HEK293 (cell line): Measurements from ENCODE around the gene ADPGK.

ENCODE experiments used
- ATF2 ChIP-seq: fragments of 450-650 bp; formaldehyde crosslinking; IDR thresholded peaks from 2 replicates; pipeline ENCODE4 v1.5.1; 2016; ENCODE audit warnings: missing biosample characterization, missing genetic modification characterization, low read depth
- CTCF ChIP-seq: fragments of 450-650 bp; formaldehyde crosslinking; IDR thresholded peaks from 2 replicates; pipeline ENCODE4 v1.5.1; 2016; ENCODE audit warnings: missing biosample characterization, missing genetic modification characterization
- HOXA7 ChIP-seq: sonication (generic); formaldehyde crosslinking; IDR thresholded peaks from 2 replicates; pipeline ENCODE4 v1.8.1; 2022; ENCODE audit warnings: missing genetic modification reagents, borderline replicate concordance
- RBAK ChIP-seq: fragments of 450-650 bp; formaldehyde crosslinking; IDR thresholded peaks from 2 replicates; pipeline ENCODE4 v1.5.1; 2016; ENCODE audit warnings: missing biosample characterization, missing genetic modification characterization
- REST ChIP-seq: fragments of 450-650 bp; formaldehyde crosslinking; IDR thresholded peaks from 2 replicates; pipeline ENCODE4 v1.5.1; 2016; ENCODE audit warnings: missing biosample characterization, missing genetic modification characterization
- ZBTB17 ChIP-seq: fragments of 450-650 bp; formaldehyde crosslinking; IDR thresholded peaks from 2 replicates; pipeline ENCODE4 v1.5.1; 2016; ENCODE audit warnings: missing biosample characterization, missing genetic modification characterization
- ZNF140 ChIP-seq: fragments of 450-650 bp; formaldehyde crosslinking; IDR thresholded peaks from 2 replicates; pipeline ENCODE4 v1.5.1; 2016; ENCODE audit warnings: missing biosample characterization, missing genetic modification characterization
- ZNF175 ChIP-seq: fragments of 450-650 bp; formaldehyde crosslinking; IDR thresholded peaks from 2 replicates; pipeline ENCODE4 v1.5.1; 2016; ENCODE audit warnings: missing biosample characterization, missing genetic modification characterization
- ZNF211 ChIP-seq: fragments of 450-650 bp; formaldehyde crosslinking; IDR thresholded peaks from 2 replicates; pipeline ENCODE4 v1.5.1; 2016; ENCODE audit warnings: low read depth, missing biosample characterization, missing genetic modification characterization
- ZNF23 ChIP-seq: fragments of 450-650 bp; formaldehyde crosslinking; IDR thresholded peaks from 2 replicates; pipeline ENCODE4 v1.5.1; 2016; ENCODE audit warnings: missing biosample characterization, missing genetic modification characterization, borderline replicate concordance
- ZNF239 ChIP-seq: fragments of 450-650 bp; formaldehyde crosslinking; IDR thresholded peaks from 2 replicates; pipeline ENCODE4 v1.5.1; 2016; ENCODE audit warnings: missing biosample characterization, missing genetic modification characterization
- ZNF629 ChIP-seq: fragments of 450-650 bp; formaldehyde crosslinking; IDR thresholded peaks from 2 replicates; pipeline ENCODE4 v1.5.1; 2017; ENCODE audit warnings: missing biosample characterization, missing genetic modification characterization
- ZNF776 ChIP-seq: fragments of 450-650 bp; formaldehyde crosslinking; IDR thresholded peaks from 2 replicates; pipeline ENCODE4 v1.5.0; 2017; ENCODE audit warnings: missing biosample characterization, missing genetic modification characterization, borderline replicate concordance

- TF ChIP-seq ZNF23 (tag by site-specific recombination) (no peak), ZBTB17 (tag by site-specific recombination) (no peak), HOXA7 (CRISPR knock-in tag) (no peak), CTCF (no peak), RBAK (tag by site-specific recombination) (no peak), ATF2 (tag by site-specific recombination) (no peak), ZNF239 (tag by site-specific recombination) (no peak), ZNF175 (tag by site-specific recombination) (no peak), ZNF629 (no peak), ZNF140 (tag by site-specific recombination) (no peak), ZNF776 (tag by site-specific recombination) (no peak), REST (tag by site-specific recombination) (no peak), ZNF211 (tag by site-specific recombination) (no peak)
These were observed 25.4 kb downstream of the ADPGK start for GRCh38 chr15:72758182-72758581.
